ENCODE measurements around the gene TMPRSS3.

Gene TMPRSS3

GRCh38 chr21:42353623-42354022 is 42.2 kb downstream of the TMPRSS3 start:
- no peak for DNase-seq (ENCODE audit: low read depth in 2 of 3, low spot score in 2 of 3)

- no peak for DNase-seq (ENCODE audit: low read depth in 2 of 3, low spot score in 2 of 3)
Measured at GRCh38 chr21:42352441-42353095, 43.3 kb downstream of the TMPRSS3 start.

- DNase-seq (ENCODE audit: low read depth in 2 of 3, low spot score in 2 of 3): no peak
Measured at GRCh38 chr21:42351626-42352440, 44.0 kb downstream of the TMPRSS3 start.

GRCh38 chr21:42350927-42351426 is 44.9 kb downstream of the TMPRSS3 start, which contains the start of gene TFF2:
TFF2 (minus strand) TSS chr21:42350994; CDS start chr21:42350957, 37 bp downstream.
- DNase-seq (ENCODE audit: low read depth in 2 of 3, low spot score in 2 of 3): no peak

- DNase-seq (ENCODE audit: low read depth in 2 of 3, low spot score in 2 of 3): no peak
Measured at GRCh38 chr21:42350318-42350910, 45.4 kb downstream of the TMPRSS3 start.

GRCh38 chr21:42349420-42350317 is 46.2 kb downstream of the TMPRSS3 start:
- DNase-seq (ENCODE audit: low read depth in 2 of 3, low spot score in 2 of 3): no peak

GRCh38 chr21:42348762-42349161 is 47.1 kb downstream of the TMPRSS3 start:
- no peak for DNase-seq (ENCODE audit: low read depth in 2 of 3, low spot score in 2 of 3)

GRCh38 chr21:42347601-42348327 is 48.1 kb downstream of the TMPRSS3 start:
- DNase-seq (ENCODE audit: low read depth in 2 of 3, low spot score in 2 of 3): no peak

- no peak for DNase-seq (ENCODE audit: low read depth in 2 of 3, low spot score in 2 of 3)
Measured at GRCh38 chr21:42346866-42347600, 48.8 kb downstream of the TMPRSS3 start.

- DNase-seq (ENCODE audit: low read depth in 2 of 3, low spot score in 2 of 3): no peak
Measured at GRCh38 chr21:42346441-42346840, 49.4 kb downstream of the TMPRSS3 start.

- no peak for DNase-seq (ENCODE audit: low read depth in 2 of 3, low spot score in 2 of 3)
Measured at GRCh38 chr21:42344631-42345030, 51.2 kb downstream of the TMPRSS3 start.

GRCh38 chr21:42343963-42344510 is 51.8 kb downstream of the TMPRSS3 start:
- DNase-seq (ENCODE audit: low read depth in 2 of 3, low spot score in 2 of 3): no peak

- DNase-seq (ENCODE audit: low read depth in 2 of 3, low spot score in 2 of 3): no peak
Measured at GRCh38 chr21:42343556-42343955, 52.3 kb downstream of the TMPRSS3 start.

- DNase-seq (ENCODE audit: low read depth in 2 of 3, low spot score in 2 of 3): no peak
Measured at GRCh38 chr21:42343101-42343500, 52.8 kb downstream of the TMPRSS3 start.

- DNase-seq (ENCODE audit: low read depth in 2 of 3, low spot score in 2 of 3): no peak
Measured at GRCh38 chr21:42341776-42342542, 53.9 kb downstream of the TMPRSS3 start.

GRCh38 chr21:42340187-42341050 is 55.4 kb downstream of the TMPRSS3 start:
- no peak for DNase-seq (ENCODE audit: low read depth in 2 of 3, low spot score in 2 of 3)
